NCI-H2171 treated with DMSO at 0.1 percent for 48 hours (cell line): ENCODE data around the gene ELFN1.
"Not testable (repeated sequence)": the region's sequence is repeated elsewhere in the genome, so short reads cannot be mapped to it uniquely, and the experiment has no call there.

Experiments
- DNase-seq: peaks from one replicate; lab custom pipeline; 2025; lab: John Stamatoyannopoulos, UW

ELFN1 gene

DNA sequence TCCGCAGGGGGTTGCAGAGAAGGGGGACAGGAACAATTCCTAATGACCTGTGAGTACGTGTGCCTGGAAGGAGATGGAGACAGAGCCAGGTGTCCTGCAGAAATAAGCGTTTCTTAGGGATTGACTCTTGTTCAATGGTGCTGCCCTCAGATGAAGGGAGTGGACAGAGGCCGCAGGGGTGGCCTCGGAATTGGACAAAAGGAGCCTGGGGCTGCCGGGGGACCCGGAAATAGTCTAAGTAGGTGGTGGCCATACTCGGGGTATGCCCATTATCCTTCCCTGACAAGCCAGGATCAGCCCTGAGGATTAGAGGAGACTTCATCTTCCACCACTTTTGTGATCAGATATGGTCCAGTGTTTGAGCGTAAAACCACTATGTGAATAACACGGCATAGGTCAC, 39.2 kb downstream of the ELFN1 start:
- no peak for DNase-seq

DNA sequence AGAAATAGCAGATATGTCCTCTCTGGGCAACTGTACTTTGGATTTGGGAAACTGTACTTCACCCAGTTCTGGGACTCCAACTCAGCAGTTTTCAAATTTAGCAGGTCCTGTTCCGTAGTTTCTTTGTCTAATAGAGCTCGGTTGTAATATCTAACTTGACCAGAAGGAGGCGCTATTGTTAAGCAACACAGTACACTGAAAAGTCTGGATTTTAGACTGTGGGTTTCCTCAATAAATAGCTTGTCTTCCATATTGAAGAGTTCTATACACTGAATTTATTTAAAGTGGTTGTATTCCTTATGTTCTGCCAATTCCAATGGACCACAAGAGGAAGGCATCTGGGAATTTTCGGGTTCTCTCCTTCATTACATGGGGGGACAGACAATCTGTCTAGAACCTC, 39.8 kb downstream of the ELFN1 start:
- no peak for DNase-seq

DNA sequence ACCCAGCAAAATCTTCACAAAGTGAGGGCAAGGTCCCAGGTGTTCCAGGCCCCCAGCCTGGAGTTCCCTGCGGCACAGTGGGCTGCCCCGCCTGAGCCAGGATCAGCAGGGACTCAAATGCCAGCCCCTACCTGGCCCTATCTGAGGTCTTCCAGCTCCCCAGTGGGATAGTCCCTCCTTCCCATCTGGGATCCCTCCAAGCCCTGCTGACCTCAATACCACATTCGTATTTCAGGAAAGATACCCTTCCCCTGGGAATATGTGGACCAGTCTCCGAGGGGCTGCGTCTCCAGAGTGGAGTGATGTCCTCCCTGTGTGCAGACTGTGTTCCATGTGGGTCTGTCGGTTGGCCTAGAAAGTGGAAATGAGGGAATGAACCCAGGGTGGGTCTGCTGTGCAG, 40.9 kb downstream of the ELFN1 start:
- DNase-seq, result no peak

DNA sequence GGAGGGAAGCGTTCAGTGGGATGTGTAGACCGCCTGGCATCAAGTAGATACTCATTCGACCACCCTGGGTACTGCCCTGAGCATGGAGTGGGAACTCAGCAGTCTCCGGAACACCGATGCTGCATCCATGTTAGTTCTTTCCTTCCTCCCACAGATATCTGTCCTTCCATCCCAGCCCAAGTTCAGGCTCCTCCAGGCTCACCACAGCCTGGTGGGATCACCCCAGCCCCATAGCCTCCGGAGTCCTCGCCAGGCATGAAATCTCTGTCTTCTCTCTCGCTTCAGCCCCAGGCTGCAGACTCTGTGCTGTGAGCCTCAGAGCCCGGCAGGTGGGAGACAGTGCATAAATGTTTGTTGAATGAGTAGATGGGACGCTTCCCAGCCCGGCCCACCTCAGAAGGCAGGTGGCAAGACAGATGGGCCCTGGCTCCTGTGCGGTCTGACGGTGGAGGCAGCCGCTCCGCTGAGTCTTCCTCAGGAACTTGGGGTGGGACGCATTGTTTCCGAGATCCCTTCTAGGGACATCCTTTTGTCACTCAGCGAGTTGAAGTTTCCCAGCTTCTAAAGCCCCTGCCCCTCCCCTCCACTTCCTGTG, 42.9 kb downstream of the ELFN1 start:
- peak; percentile 86 for DNase-seq

GRCh38 chr7:1713502-1714484, 43.7 kb downstream of the ELFN1 start:
- peak; percentile 72 for DNase-seq

DNA sequence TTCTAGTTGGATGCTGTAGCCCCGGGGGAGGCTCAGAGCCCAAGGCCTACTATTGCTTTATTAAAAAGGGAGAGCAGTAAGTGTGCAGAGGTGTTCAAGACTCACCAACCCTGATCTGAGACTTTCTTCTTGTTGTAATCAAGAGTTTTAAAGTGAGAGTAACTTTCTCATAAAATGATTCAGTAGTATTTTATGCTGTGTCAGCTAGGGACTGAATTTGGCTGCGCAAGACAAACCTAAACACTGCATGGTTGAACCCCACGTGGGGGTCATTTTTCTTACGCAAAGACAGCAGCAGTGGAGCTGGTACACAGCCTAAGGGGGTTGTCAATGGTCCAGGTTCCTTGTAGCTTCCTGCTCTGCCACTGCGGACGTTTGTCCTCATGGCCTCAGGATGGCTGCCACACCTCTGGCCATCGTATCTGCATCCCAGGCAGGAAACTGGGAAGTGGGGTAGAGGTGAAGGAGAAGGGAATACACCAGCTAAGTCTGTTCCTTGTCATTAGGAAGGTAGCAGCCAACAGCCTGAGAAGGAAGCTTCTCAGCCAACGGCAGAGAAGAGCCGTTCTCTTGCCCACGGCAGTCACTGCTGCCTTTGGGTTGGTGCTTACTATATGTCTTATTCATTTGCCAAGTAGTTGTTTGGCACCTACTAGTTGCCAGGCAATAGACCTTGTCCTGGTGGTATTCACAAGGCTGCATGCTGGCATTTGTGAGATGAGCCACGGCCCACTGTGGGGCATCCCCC, 44.7 kb downstream of the ELFN1 start:
- DNase-seq, result no peak

DNA sequence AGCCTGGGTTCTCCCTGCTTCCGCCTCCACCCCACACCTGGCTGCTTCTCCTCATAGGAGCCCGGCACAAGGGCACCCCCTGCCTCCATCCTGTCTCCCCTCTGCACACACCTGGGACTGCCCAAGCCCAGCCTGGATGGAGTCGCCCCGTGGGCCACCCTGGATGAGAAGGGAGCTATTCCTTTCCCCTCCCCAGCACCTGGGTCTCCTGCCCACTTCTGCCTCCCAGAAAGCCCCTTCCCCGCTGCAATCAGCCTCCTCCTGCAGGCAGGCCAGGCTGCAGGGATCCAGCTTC, 45.2 kb downstream of the ELFN1 start:
- DNase-seq, result no peak

- DNase-seq, result no peak
Observed at GRCh38 chr7:1715671-1716074, 45.6 kb downstream of the ELFN1 start.

GRCh38 chr7:1716263-1717094, 46.4 kb downstream of the ELFN1 start:
- no peak for DNase-seq

- no peak for DNase-seq
Observed at GRCh38 chr7:1717095-1717483, 47.0 kb downstream of the ELFN1 start.

DNA sequence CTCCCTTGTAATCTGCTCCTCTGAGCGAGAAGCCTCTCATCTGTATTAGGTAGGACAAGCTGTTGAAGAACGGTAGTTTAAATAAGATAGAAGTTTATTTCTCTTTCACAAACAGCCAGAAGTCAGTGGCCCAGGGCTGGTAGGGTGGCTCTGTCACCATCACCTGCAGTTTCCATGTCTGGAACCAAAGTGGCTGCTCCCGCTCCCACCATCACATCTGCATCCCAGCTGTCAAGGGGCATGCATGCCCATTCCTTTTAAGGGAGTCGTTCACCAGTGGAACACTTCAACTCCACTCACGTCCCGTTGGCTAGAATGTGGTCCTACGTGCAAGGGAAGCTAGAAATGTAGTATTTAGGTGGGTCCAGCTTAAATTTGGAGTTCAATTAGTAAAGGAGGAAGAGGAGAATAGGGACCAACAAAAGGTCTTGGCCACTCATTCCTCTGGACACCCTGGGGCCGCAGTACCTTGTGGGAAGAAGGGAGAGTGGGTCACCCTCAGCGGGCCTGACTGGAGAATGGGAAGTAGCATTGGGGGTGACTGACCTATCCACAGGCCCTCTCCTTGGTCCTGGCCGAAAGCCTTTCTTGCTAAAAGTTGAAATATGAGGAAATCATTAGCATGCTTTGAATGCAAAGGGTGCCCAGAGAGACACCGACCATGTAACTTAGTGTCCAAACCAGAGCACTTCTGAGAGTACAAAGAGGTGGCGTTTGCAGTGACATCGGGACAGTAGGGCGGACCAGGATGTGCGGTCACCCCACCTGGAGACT, 48.0 kb downstream of the ELFN1 start:
- DNase-seq, result no peak

DNA sequence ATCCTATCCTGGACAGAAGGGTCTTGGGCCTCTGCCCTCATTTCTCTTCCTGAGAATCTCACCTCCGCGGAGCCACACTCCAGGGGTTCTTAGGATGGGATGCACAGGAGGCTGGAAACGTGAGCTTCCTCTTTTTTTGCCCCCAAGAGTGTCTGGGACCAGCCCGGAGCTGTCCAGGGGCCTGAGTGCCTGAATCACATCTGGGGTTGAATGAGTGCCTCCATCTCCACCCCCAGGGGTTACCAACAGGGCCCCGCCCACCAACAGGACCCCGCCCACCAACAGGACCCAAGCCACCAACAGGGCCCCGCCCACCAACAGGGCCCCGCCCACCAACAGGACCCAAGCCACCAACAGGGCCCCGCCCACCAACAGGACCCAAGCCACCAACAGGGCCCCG, 48.8 kb downstream of the ELFN1 start:
- DNase-seq, result not testable (repeated sequence)

DNA sequence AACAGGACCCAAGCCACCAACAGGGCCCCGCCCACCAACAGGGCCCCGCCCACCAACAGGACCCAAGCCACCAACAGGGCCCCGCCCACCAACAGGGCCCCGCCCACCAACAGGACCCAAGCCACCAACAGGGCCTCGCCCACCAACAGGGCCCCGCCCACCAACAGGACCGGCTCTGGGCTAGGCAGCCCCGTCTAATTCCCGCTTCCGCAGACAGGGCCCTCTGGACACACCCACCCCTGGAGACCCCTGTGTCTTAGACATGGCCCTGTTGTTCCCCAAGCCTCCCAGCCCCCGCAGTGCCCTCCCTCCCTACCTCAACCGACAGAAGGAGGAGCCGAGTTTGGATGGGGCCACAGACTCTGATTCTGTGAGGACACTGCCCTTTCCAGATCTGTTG, 49.2 kb downstream of the ELFN1 start:
- not testable (repeated sequence) for DNase-seq

- no peak for DNase-seq
Observed at GRCh38 chr7:1719913-1720312, 49.8 kb downstream of the ELFN1 start.

DNA sequence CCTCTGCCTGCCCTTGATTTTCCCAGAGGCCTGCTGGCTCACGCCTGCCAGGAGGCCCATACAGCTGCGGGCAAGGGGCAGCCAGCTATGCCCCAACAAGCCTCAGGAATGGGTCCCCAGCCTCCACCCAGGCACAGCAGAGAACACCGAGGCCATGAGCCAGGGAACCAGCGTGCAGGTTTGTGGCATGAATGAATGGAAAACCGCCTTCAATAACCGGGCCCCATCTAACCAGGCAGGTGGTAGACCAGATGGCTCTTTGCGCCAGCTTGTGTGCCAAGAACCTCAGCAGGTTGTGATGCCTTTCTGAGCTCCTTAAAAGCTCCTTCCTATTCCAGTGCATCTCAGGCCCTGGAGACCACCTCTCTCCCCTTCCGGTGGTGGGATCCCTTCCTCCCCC, 50.2 kb downstream of the ELFN1 start:
- peak; percentile 90 for DNase-seq

DNA sequence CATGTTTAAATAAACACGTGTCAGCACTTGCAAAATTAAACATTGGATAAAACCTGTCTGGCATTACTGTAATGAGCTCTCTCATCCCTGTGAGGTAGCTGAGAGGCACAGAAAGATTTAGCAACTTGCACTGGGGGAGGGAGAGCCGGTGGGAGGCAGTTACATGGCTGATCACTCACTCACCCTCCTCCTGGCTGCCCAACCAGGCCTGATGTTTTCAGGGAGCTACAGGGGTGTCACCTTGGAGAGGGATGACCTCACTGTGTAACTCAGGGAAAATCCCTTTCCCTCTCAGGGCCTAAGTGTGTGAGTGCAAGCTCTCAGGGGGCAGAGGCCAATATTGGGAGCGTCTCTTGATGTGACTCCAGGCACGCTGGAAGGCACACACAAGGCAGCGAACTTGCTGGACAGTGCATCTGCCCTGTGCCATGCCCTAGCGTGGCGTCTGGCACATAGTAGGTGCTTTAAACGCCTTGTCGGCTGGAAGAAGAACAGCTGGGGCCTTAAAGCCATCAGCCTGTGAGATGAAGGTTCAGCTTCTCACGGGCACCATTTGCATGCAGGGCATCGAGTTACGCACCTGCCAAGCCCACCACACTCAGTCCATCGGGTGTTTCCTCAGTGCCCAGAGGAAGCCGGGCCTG, 51.1 kb downstream of the ELFN1 start:
- peak; percentile 24 for DNase-seq

GRCh38 chr7:1723254-1723653, 53.2 kb downstream of the ELFN1 start:
- no peak for DNase-seq

GRCh38 chr7:1724118-1724910, 54.2 kb downstream of the ELFN1 start:
- DNase-seq, result peak; percentile 19

DNA sequence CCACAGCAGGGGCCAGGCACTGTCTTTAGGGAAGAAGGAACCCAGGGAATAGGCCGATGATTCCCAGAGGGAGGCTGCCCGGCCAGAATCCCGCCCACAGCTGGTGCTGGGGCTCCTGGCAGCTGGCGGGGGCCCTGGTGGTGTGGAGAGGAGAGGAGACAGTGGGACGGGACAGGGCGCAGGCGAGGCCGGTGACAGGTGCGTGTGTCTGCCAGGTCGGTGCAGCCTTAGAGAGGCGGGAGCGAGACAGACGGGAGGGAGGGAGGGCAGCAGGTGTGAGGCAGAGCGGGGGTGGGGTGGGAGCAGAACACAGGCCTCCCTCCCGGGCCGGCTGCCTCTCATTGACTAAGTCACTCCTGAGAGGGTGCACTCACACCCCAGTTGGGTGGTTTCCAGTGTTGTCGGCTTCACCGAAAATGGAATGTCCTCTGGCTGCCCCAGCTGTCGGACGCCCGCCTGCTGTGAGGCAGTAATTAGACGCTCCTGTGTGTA, 55.2 kb downstream of the ELFN1 start:
- peak; percentile 99 for DNase-seq
